ENCODE data around the gene DENND4A. TPM values are rescaled to one million over a fixed set of nuclear protein-coding genes. Genes with fewer than 3 reads are reported as not detected.

The DENND4A gene
- total and polyA plus RNA-seq, 4 donors, result 7.0 to 52.8 (median 17.4) TPM

- no peak for TF ChIP-seq CTCF (IDR thresholded peaks at IDR 0.05; ENCODE audit: control extremely low read depth, extremely low read depth)
- Histone ChIP-seq H3K27me3 (ENCODE audit: control insufficient read depth in 3 of 3, insufficient read depth in 3 of 3, low read length in 2 of 3) (no peaks in the 10 kb centered on the region), H3K9me3 (ENCODE audit: control insufficient read depth in 4 of 4, insufficient read depth in 3 of 4, low read length in 3 of 4) (no peaks in the 10 kb centered on the region), H3K4me1 (ENCODE audit: control insufficient read depth in 5 of 5, insufficient read depth in 5 of 5, low read length in 5 of 5) (peaks cover 0 to 10% (median 0%) of the 10 kb centered on the region in 5 donors), H3K4me3 (no peak overlapping the region), H3K27ac (ENCODE audit: low read depth in 1 of 2, low read length in 1 of 2) (no peak overlapping the region), H3K9ac (ENCODE audit: insufficient read depth in 1 of 2, low read length in 2 of 2) (no peak overlapping the region), H3K36me3 (ENCODE audit: control insufficient read depth in 4 of 4, insufficient read depth in 4 of 4, low read length in 4 of 4) (peaks cover 3 to 15% (median 4%) of the 10 kb centered on the region in 4 donors)
- DNase-seq, result peak in 2 of 3 donors; percentile 79 to 90
- WGBS, 2 donors, result 91 to 92% methylated on average over 3 of the region's 3 CpGs
- no peak for ATAC-seq (ENCODE audit: insufficient read depth, low FRiP score)
Observed at GRCh38 chr15:65724464-65725215, 67.5 kb downstream of the DENND4A start.

- Histone ChIP-seq H3K36me3 (ENCODE audit: control insufficient read depth in 4 of 4, insufficient read depth in 4 of 4, low read length in 4 of 4) (peaks cover under 1 to 17% (median 5%) of the 10 kb centered on the region in 4 donors), H3K27me3 (ENCODE audit: control insufficient read depth in 3 of 3, insufficient read depth in 3 of 3, low read length in 2 of 3) (no peaks in the 10 kb centered on the region), H3K9ac (ENCODE audit: insufficient read depth in 1 of 2, low read length in 2 of 2) (no peak overlapping the region), H3K4me1 (ENCODE audit: control insufficient read depth in 5 of 5, insufficient read depth in 5 of 5, low read length in 5 of 5) (peaks cover 0 to 6% (median 0%) of the 10 kb centered on the region in 5 donors), H3K9me3 (ENCODE audit: control insufficient read depth in 4 of 4, insufficient read depth in 3 of 4, low read length in 3 of 4) (no peaks in the 10 kb centered on the region), H3K4me3 (no peak overlapping the region), H3K27ac (ENCODE audit: low read depth in 1 of 2, low read length in 1 of 2) (no peak overlapping the region)
- 87 to 93% methylated on average over 5 of the region's 5 CpGs for WGBS, 2 donors
- no peak for ATAC-seq (ENCODE audit: insufficient read depth, low FRiP score)
- TF ChIP-seq CTCF (IDR thresholded peaks at IDR 0.05; ENCODE audit: control extremely low read depth, extremely low read depth), result no peak
- no peak for DNase-seq
Observed at GRCh38 chr15:65723876-65724275, 68.2 kb downstream of the DENND4A start.

- no peak for DNase-seq
- H3K4me1 ChIP-seq (ENCODE audit: control insufficient read depth in 5 of 5, insufficient read depth in 5 of 5, low read length in 5 of 5), result peaks cover 0 to 6% (median 0%) of the 10 kb centered on the region in 5 donors
- peaks cover 4 to 20% (median 11%) of the 10 kb centered on the region in 4 donors for H3K36me3 ChIP-seq (ENCODE audit: control insufficient read depth in 4 of 4, insufficient read depth in 4 of 4, low read length in 4 of 4)
- H3K9me3 ChIP-seq (ENCODE audit: control insufficient read depth in 4 of 4, insufficient read depth in 3 of 4, low read length in 3 of 4), result no peaks in the 10 kb centered on the region
- no peak overlapping the region for H3K9ac ChIP-seq (ENCODE audit: insufficient read depth in 1 of 2, low read length in 2 of 2)
- no peak for ATAC-seq (ENCODE audit: insufficient read depth, low FRiP score)
- WGBS, 2 donors, result 93 to 94% methylated on average over 5 of the region's 5 CpGs
- H3K4me3 ChIP-seq, result no peak overlapping the region
- no peak for TF ChIP-seq CTCF (IDR thresholded peaks at IDR 0.05; ENCODE audit: control extremely low read depth, extremely low read depth)
- no peak overlapping the region for H3K27ac ChIP-seq (ENCODE audit: low read depth in 1 of 2, low read length in 1 of 2)
- H3K27me3 ChIP-seq (ENCODE audit: control insufficient read depth in 3 of 3, insufficient read depth in 3 of 3, low read length in 2 of 3), result no peaks in the 10 kb centered on the region
Observed at GRCh38 chr15:65722191-65722590, 69.9 kb downstream of the DENND4A start.

Data from lung (tissue), 12 donors.